GM18517 (cell line): Measurements from ENCODE around the gene PDLIM4.

ENCODE experiments used
- ATAC-seq: cut with Tn5 transposase; IDR thresholded peaks from one replicate; pipeline ENCODE4 v1.9.1; 2021; ENCODE audit warnings: mild to moderate bottlenecking, moderate library complexity; ENCODE audit not compliant: unreplicated experiment

PDLIM4 gene

GRCh38 chr5:132281856-132282614 is 24.5 kb downstream of the PDLIM4 start:
- no peak for ATAC-seq

GRCh38 chr5:132283423-132284043 is 26.0 kb downstream of the PDLIM4 start:
- no peak for ATAC-seq

- no peak for ATAC-seq
Observed at GRCh38 chr5:132289097-132289496, 31.6 kb downstream of the PDLIM4 start.

- no peak for ATAC-seq
Observed at GRCh38 chr5:132291026-132291425, 33.5 kb downstream of the PDLIM4 start.

- peak; percentile 33 for ATAC-seq
Observed at GRCh38 chr5:132293066-132293991, 35.8 kb downstream of the PDLIM4 start.

- ATAC-seq = peak; percentile 59
Observed at GRCh38 chr5:132293992-132294727, 36.7 kb downstream of the PDLIM4 start, which contains the start of gene SLC22A4. TSS of gene SLC22A4 (plus strand) at chr5:132294394. CDS start at chr5:132294617, 223 bp downstream.

- ATAC-seq = peak; percentile 7
Observed at GRCh38 chr5:132294728-132295504, 37.4 kb downstream of the PDLIM4 start.

GRCh38 chr5:132295505-132296411 is 38.3 kb downstream of the PDLIM4 start:
- no peak for ATAC-seq

- no peak for ATAC-seq
Observed at GRCh38 chr5:132296412-132297016, 39.0 kb downstream of the PDLIM4 start.

GRCh38 chr5:132297211-132297940 is 39.9 kb downstream of the PDLIM4 start:
- ATAC-seq = no peak

GRCh38 chr5:132298298-132299212 is 41.1 kb downstream of the PDLIM4 start:
- no peak for ATAC-seq

GRCh38 chr5:132299917-132300316 is 42.4 kb downstream of the PDLIM4 start:
- no peak for ATAC-seq

GRCh38 chr5:132300577-132301343 is 43.3 kb downstream of the PDLIM4 start:
- ATAC-seq = no peak

- no peak for ATAC-seq
Observed at GRCh38 chr5:132301344-132302271, 44.1 kb downstream of the PDLIM4 start.

- ATAC-seq = no peak
Observed at GRCh38 chr5:132302413-132302812, 44.9 kb downstream of the PDLIM4 start.
